HEK293 (cell line): Measurements from ENCODE around the gene UBL4A.

Experiments
- ATF2 ChIP-seq: fragments of 450-650 bp; formaldehyde crosslinking; IDR thresholded peaks from 2 replicates; pipeline ENCODE4 v1.5.1; 2016; ENCODE audit warnings: missing biosample characterization, missing genetic modification characterization, low read depth
- CTCF ChIP-seq: fragments of 450-650 bp; formaldehyde crosslinking; IDR thresholded peaks from 2 replicates; pipeline ENCODE4 v1.5.1; 2016; ENCODE audit warnings: missing biosample characterization, missing genetic modification characterization
- GLI4 ChIP-seq: fragments of 450-650 bp; formaldehyde crosslinking; IDR thresholded peaks from 2 replicates; pipeline ENCODE4 v1.5.1; 2016; ENCODE audit warnings: missing biosample characterization, missing genetic modification characterization
- PATZ1 ChIP-seq: fragments of 450-650 bp; formaldehyde crosslinking; IDR thresholded peaks from 2 replicates; pipeline ENCODE4 v1.5.1; 2016; ENCODE audit warnings: missing biosample characterization, missing genetic modification characterization
- REST ChIP-seq: fragments of 450-650 bp; formaldehyde crosslinking; IDR thresholded peaks from 2 replicates; pipeline ENCODE4 v1.5.1; 2016; ENCODE audit warnings: missing biosample characterization, missing genetic modification characterization
- ZNF133 ChIP-seq: fragments of 450-650 bp; formaldehyde crosslinking; IDR thresholded peaks from 2 replicates; pipeline ENCODE4 v1.5.1; 2016; ENCODE audit warnings: missing biosample characterization, missing genetic modification characterization
- ZNF324 ChIP-seq: fragments of 450-650 bp; formaldehyde crosslinking; IDR thresholded peaks from 2 replicates; pipeline ENCODE4 v1.5.1; 2016; ENCODE audit warnings: missing biosample characterization, missing genetic modification characterization
- ZNF510 ChIP-seq: fragments of 450-650 bp; formaldehyde crosslinking; IDR thresholded peaks from 2 replicates; pipeline ENCODE4 v1.5.1; 2018; ENCODE audit warnings: mild to moderate bottlenecking, missing genetic modification characterization, missing biosample characterization; ENCODE audit not compliant: insufficient replicate concordance
- ZNF654 ChIP-seq: fragments of 450-650 bp; formaldehyde crosslinking; IDR thresholded peaks from 2 replicates; pipeline ENCODE4 v1.5.1; 2016; ENCODE audit warnings: low read depth, missing biosample characterization, missing genetic modification characterization

- TF ChIP-seq ZNF654 (tag by site-specific recombination) (no peak), ZNF133 (tag by site-specific recombination) (no peak), PATZ1 (no peak), CTCF (tag by site-specific recombination) (no peak), ZNF510 (no peak), ATF2 (no peak), GLI4 (tag by site-specific recombination) (no peak), REST (tag by site-specific recombination) (no peak), ZNF324 (tag by site-specific recombination) (no peak)
Measured at GRCh38 chrX:154462396-154462795, 24.0 kb downstream of the UBL4A start.
